ENCODE data around the gene MYO1D.

Gene MYO1D

GRCh38 chr17:32444301-32445073 is 432.4 kb downstream of the MYO1D start, which contains the start of gene PSMD11:
Gene PSMD11, plus strand, starts transcription at chr17:32444510. Its CDS starts 14 bp downstream, at chr17:32444524.
- DNase-seq: peak; percentile 91 to 98

DNA sequence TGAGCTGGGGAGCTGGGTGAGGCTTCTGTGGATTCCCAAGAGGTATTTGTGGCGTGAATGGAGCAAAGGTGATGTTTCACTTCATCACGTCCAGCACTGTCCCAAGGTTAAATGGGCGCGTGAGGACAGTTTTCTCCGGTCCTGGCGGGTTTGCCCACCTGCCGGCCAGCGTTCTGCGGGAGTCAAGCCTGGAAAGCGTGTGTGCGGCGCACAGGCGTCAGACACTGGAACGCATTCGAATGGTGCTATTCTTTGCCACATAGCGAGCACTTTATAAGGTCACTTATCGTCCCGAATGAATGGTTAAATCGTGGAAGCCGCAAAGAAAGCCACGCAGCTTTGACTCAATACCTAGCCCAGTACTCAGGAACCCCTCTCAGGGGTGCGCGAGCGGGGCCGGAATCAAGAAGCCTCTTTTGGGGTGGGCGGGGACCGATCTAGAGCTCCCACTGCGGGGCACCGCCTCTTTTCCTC is 433.1 kb downstream of the MYO1D start:
- peak in 1 of 2 experiments; percentile 79 for DNase-seq

Data from NCI-H526 (cell line).